ENCODE results near the gene CERS3. TPM values are rescaled to one million over a fixed set of nuclear protein-coding genes. Genes with fewer than 3 reads are reported as not detected.

CERS3 gene
- total and polyA plus RNA-seq, 2 of the 4 experiments (the other 2 are of a cell fraction), result not detected

GRCh38 chr15:100476805-100477204, 51.9 kb downstream of the CERS3 start:
- no peaks in the 10 kb centered on the region for H3K27me3 ChIP-seq (ENCODE audit: control insufficient read depth, insufficient read depth, low read length)
- DNase-seq (no peak), ATAC-seq (ENCODE audit: low read depth) (no peak)
- H3K27ac ChIP-seq (ENCODE audit: insufficient read depth, low read length), result no peak overlapping the region
- no peak overlapping the region for H3K9ac ChIP-seq (ENCODE audit: low read depth, low read length)
- dilution Hi-C loops (cut with HindIII; ENCODE audit: low sequenced_read_pairs, unreplicated experiment) (no loop called here), intact Hi-C loops (cut with micrococcal nuclease) (no loop called here), in situ Hi-C loops (cut with MboI; ENCODE audit: low sequenced_read_pairs) (no loop called here)
- TF ChIP-seq CEBPB (IDR thresholded peaks at IDR 0.05; ENCODE audit: low read depth, low read length), result no peak
- no peak for TF ChIP-seq MXI1 (IDR thresholded peaks at IDR 0.05; ENCODE audit: borderline replicate concordance, low read depth, low read length)
- no peak for TF ChIP-seq POLR2A (IDR thresholded peaks at IDR 0.05; ENCODE audit: low read depth, low read length)
- no peak for TF ChIP-seq CHD1 (IDR thresholded peaks at IDR 0.05; ENCODE audit: low read depth, low read length)
- TF ChIP-seq RAD21 (IDR thresholded peaks at IDR 0.05; ENCODE audit: low read length), result no peak
- no peak for TF ChIP-seq BHLHE40 (IDR thresholded peaks at IDR 0.05; ENCODE audit: low read depth, low read length)
- no peak for TF ChIP-seq USF2 (IDR thresholded peaks at IDR 0.05; ENCODE audit: low read depth, low read length)
- no peak for TF ChIP-seq MAZ (IDR thresholded peaks at IDR 0.05; ENCODE audit: borderline replicate concordance, low read depth, low read length)
- no peak for TF ChIP-seq CTCF (conservative IDR thresholded peaks at IDR 0.05; ENCODE audit: low read depth, low read length)
- no peak for TF ChIP-seq RFX5 (IDR thresholded peaks at IDR 0.05; ENCODE audit: low read depth, low read length)
- TF ChIP-seq NFE2L2 (IDR thresholded peaks at IDR 0.05; ENCODE audit: low read depth, low read length), result no peak
- TF ChIP-seq FOS (IDR thresholded peaks at IDR 0.05; ENCODE audit: low read depth, low read length), result no peak
- TF ChIP-seq SMC3 (IDR thresholded peaks at IDR 0.05; ENCODE audit: low read depth, low read length), result no peak
- TF ChIP-seq ELK1 (IDR thresholded peaks at IDR 0.05; ENCODE audit: borderline replicate concordance, low read depth, low read length), result no peak
- TF ChIP-seq MAFK (IDR thresholded peaks at IDR 0.05; ENCODE audit: low read depth, low read length), result no peak
- TF ChIP-seq RCOR1 (IDR thresholded peaks at IDR 0.05; ENCODE audit: insufficient replicate concordance, low read length), result no peak
- no peak overlapping the region for H2AK9ac ChIP-seq (replicated peaks; ENCODE audit: low read depth, low read length, poor library complexity)
- no peak overlapping the region for H2AFZ ChIP-seq (replicated peaks; ENCODE audit: low read length, poor library complexity)
- no peaks in the 10 kb centered on the region; the same call in 1 of the 2 replicates for H3K9me3 ChIP-seq (ENCODE audit: control insufficient read depth, insufficient read depth, low read length)
- H3K4me3 ChIP-seq (ENCODE audit: insufficient read depth, low read depth, low read length), result no peak overlapping the region
- H3K36me3 ChIP-seq (ENCODE audit: control insufficient read depth, insufficient read depth, low read length), result no peaks in the 10 kb centered on the region
- H3K14ac ChIP-seq (replicated peaks; ENCODE audit: low read depth, low read length), result no peak overlapping the region
- H2BK120ac ChIP-seq (ENCODE audit: low read depth, low read length), result no peak overlapping the region
- H3K79me1 ChIP-seq (ENCODE audit: low read depth in 1 of 2, low read length in 2 of 2), result no peaks in the 10 kb centered on the region
- ChIA-PET CTCF (no interaction called here), POLR2A (ENCODE audit: unreplicated experiment) (no interaction called here)
- no peak overlapping the region for H4K5ac ChIP-seq (ENCODE audit: low read depth, low read length)
- 31% methylated on average over 4 of the region's 4 CpGs; no CpG with 5 or more reads in 1 of the 2 experiments for WGBS, 2 experiments (ENCODE audit: extremely low coverage in 2 of 2, insufficient read length in 1 of 2)
- no peak overlapping the region for H3K18ac ChIP-seq (ENCODE audit: low read depth, low read length)
- no peaks in the 10 kb centered on the region for H3K9me1 ChIP-seq (ENCODE audit: insufficient read depth, low read length)
- H2AK5ac ChIP-seq (ENCODE audit: low read depth, low read length), result no peak overlapping the region
- H2BK15ac ChIP-seq (ENCODE audit: low read depth, low read length), result no peak overlapping the region
- H3K23ac ChIP-seq (ENCODE audit: low read depth, low read length), result no peak overlapping the region
- H2BK20ac ChIP-seq (ENCODE audit: low read depth, low read length), result no peak overlapping the region
- H2BK5ac ChIP-seq (ENCODE audit: low read depth, low read length, poor library complexity, severe bottlenecking), result no peak overlapping the region
- no peaks in the 10 kb centered on the region for H3K4me1 ChIP-seq (ENCODE audit: control insufficient read depth, insufficient read depth, low read length)
- H4K20me1 ChIP-seq (ENCODE audit: insufficient read depth, low read length), result no peaks in the 10 kb centered on the region
- H4K91ac ChIP-seq (ENCODE audit: insufficient read depth, low read depth, low read length), result no peak overlapping the region
- H3K4me2 ChIP-seq (ENCODE audit: low read depth, low read length), result no peak overlapping the region
- H4K8ac ChIP-seq (ENCODE audit: low read depth in 2 of 2, low read length in 2 of 2), result no peak overlapping the region
- no peak overlapping the region for H3K56ac ChIP-seq (ENCODE audit: extremely low read depth, insufficient read depth, low read length)
- H3K4ac ChIP-seq (ENCODE audit: low read depth, low read length), result no peak overlapping the region
- BruUV-seq (replicated peaks), result no TSS peak
